HepG2 (cell line): ENCODE results near the gene PACS2. TPM values are rescaled to one million over a fixed set of nuclear protein-coding genes. Genes with fewer than 3 reads are reported as not detected.

Experiments
- CBX5 ChIP-seq: sonication (generic); formaldehyde crosslinking; IDR thresholded peaks from 2 replicates; pipeline ENCODE4 v1.4.0; 2020; ENCODE audit warnings: missing genetic modification reagents, borderline replicate concordance
- GPBP1L1 ChIP-seq: sonication (generic); formaldehyde crosslinking; IDR thresholded peaks from 2 replicates; pipeline ENCODE4 v1.5.0; 2020; ENCODE audit warnings: mild to moderate bottlenecking, missing genetic modification reagents
- HNRNPLL ChIP-seq: fragments of 200-400 bp; formaldehyde crosslinking; IDR thresholded peaks from 2 replicates; pipeline ENCODE4 v1.6.1; 2017; ENCODE audit warnings: mild to moderate bottlenecking, low read depth, low read length; ENCODE audit not compliant: poor library complexity, severe bottlenecking
- IRF1 ChIP-seq: sonication (generic); formaldehyde crosslinking; IDR thresholded peaks from 2 replicates; pipeline ENCODE4 v1.4.0; 2020; ENCODE audit warnings: low read depth, mild to moderate bottlenecking, missing genetic modification reagents
- IRF9 ChIP-seq: sonication (generic); formaldehyde crosslinking; IDR thresholded peaks from 2 replicates; pipeline ENCODE4 v1.8.0; 2022; ENCODE audit warnings: missing genetic modification reagents, mild to moderate bottlenecking, borderline replicate concordance
- KAT8 ChIP-seq: IDR thresholded peaks from 2 replicates; pipeline ENCODE4 v1.6.1; 2016; ENCODE audit warnings: missing genetic modification reagents, missing compliant biosample characterization
- MTF2 ChIP-seq: sonication (generic); formaldehyde crosslinking; IDR thresholded peaks from 2 replicates; pipeline ENCODE4 v1.5.0; 2020; ENCODE audit warnings: missing genetic modification reagents, borderline replicate concordance
- NR2F1 ChIP-seq, 2 experiments: fragments of 450-650 bp in 1 of 2; formaldehyde crosslinking in 1 of 2; IDR thresholded peaks; 2 replicates each; pipeline versions ENCODE4 v1.5.0 to v1.6.1; 2016 to 2020; ENCODE audit warnings: mild to moderate bottlenecking in 1 of 2, missing compliant biosample characterization in 1 of 2, missing genetic modification reagents in 1 of 2, moderate library complexity in 1 of 2
- ONECUT2 ChIP-seq: sonication (generic); formaldehyde crosslinking; IDR thresholded peaks from 2 replicates; pipeline ENCODE4 v1.4.0; 2020; ENCODE audit warnings: missing genetic modification reagents
- SMAD9 ChIP-seq: sonication (generic); formaldehyde crosslinking; IDR thresholded peaks from 2 replicates; pipeline ENCODE4 v1.5.1; 2020; ENCODE audit warnings: mild to moderate bottlenecking, missing genetic modification reagents
- TFDP2 ChIP-seq: sonication (generic); formaldehyde crosslinking; IDR thresholded peaks from 2 replicates; pipeline ENCODE4 v1.4.0; 2020; ENCODE audit warnings: missing genetic modification reagents
- ZBTB42 ChIP-seq: sonication (generic); formaldehyde crosslinking; IDR thresholded peaks from 2 replicates; pipeline ENCODE4 v1.5.0; 2020; ENCODE audit warnings: mild to moderate bottlenecking, missing genetic modification reagents
- ZFP37 ChIP-seq: sonication (generic); formaldehyde crosslinking; IDR thresholded peaks from 2 replicates; pipeline ENCODE4 v1.4.0; 2020; ENCODE audit warnings: missing genetic modification reagents, borderline replicate concordance
- ZNF234 ChIP-seq: sonication (generic); formaldehyde crosslinking; conservative IDR thresholded peaks from 2 replicates; pipeline ENCODE4 v1.5.1; 2020; ENCODE audit warnings: mild to moderate bottlenecking, missing genetic modification reagents
- ZNF276 ChIP-seq: sonication (generic); formaldehyde crosslinking; IDR thresholded peaks from 2 replicates; pipeline ENCODE4 v1.4.0; 2020; ENCODE audit warnings: mild to moderate bottlenecking, low read depth, missing genetic modification reagents
- ZNF281 ChIP-seq: sonication (generic); formaldehyde crosslinking; IDR thresholded peaks from 2 replicates; pipeline ENCODE4 v1.4.0; 2020; ENCODE audit warnings: missing genetic modification reagents, borderline replicate concordance
- ZNF792 ChIP-seq: IDR thresholded peaks from 2 replicates; pipeline ENCODE4 v1.6.1; 2016
- ZNF841 ChIP-seq: sonication (generic); formaldehyde crosslinking; IDR thresholded peaks from 2 replicates; pipeline ENCODE4 v1.8.1; 2023; ENCODE audit warnings: missing genetic modification reagents, borderline replicate concordance
- ZSCAN9 ChIP-seq: IDR thresholded peaks from 2 replicates; pipeline ENCODE4 v1.6.1; 2016; ENCODE audit warnings: borderline replicate concordance
- polyA plus RNA-seq, 8 experiments: library from polyadenylated mRNA; depleted of rRNA in 3 of 8; stranded (reverse) in 7 of 8; unstranded in 1 of 8; fragments of >200 nt; fragmentation: Illumina TruSeq in 4 of 8; extraction: Trizol in 4 of 8; gene quantifications; 2 replicates each; pipeline versions ENCODE4 v1.2.1 to v1.2.3, GENCODE V29; 2011 to 2016; ENCODE audit warnings: low read depth in 4 of 8, missing spikeins in 1 of 8, mixed read lengths in 1 of 8; ENCODE audit not compliant: insufficient read depth in 1 of 8
- total RNA-seq, 5 experiments: library from RNA; depleted of rRNA; stranded (reverse); fragments of >200 nt; fragmentation: Illumina TruSeq; extraction: Trizol; gene quantifications; 2 replicates each; pipeline ENCODE4 v1.2.3, GENCODE V29; 2016; ENCODE audit warnings: low read depth in 1 of 5

Gene PACS2
- total and polyA plus RNA-seq, 2 of the 13 experiments (the other 11 are each of a cell fraction or from before 2014, with no cell fraction given) = 23.6 to 27.6 TPM

GRCh38 chr14:105419195-105420091, 104.9 kb downstream of the PACS2 start, which contains the start of gene MTA1 (continued):
- peak; percentile 37; the same call in 1 of the 2 replicates for TF ChIP-seq ZNF281 (CRISPR knock-in tag)
- TF ChIP-seq IRF1 = no peak
- TF ChIP-seq HNRNPLL = no peak
- no peak for TF ChIP-seq ZFP37 (CRISPR knock-in tag)
- TF ChIP-seq GPBP1L1 (CRISPR knock-in tag) = no peak
- no peak for TF ChIP-seq CBX5 (CRISPR knock-in tag)
- no peak for TF ChIP-seq ZNF841 (CRISPR knock-in tag)
- no peak for TF ChIP-seq IRF9 (CRISPR knock-in tag)
- peak; percentile 63; the same call in 1 of the 2 replicates for TF ChIP-seq TFDP2
- TF ChIP-seq MTF2 (CRISPR knock-in tag) = peak; percentile 57; the same call in 1 of the 2 replicates
- no peak for TF ChIP-seq ONECUT2 (CRISPR knock-in tag)
- TF ChIP-seq ZSCAN9 (CRISPR knock-in tag) = no peak
- TF ChIP-seq ZNF234 = no peak
- TF ChIP-seq NR2F1 (CRISPR knock-in tag; IDR thresholded peaks at IDR 0.05) = peak; percentile 57 to 66; a peak in 3 of 4 replicates
- no peak for TF ChIP-seq KAT8
- TF ChIP-seq ZNF276 (CRISPR knock-in tag) = 0 out of 2 replicates have a peak, but pooled peaks have one; percentile 23
- TF ChIP-seq ZBTB42 (CRISPR knock-in tag) = no peak; the same call in 1 of the 2 replicates
- TF ChIP-seq ZNF792 = peak; percentile 43; the same call in 1 of the 2 replicates
- no peak for TF ChIP-seq SMAD9 (CRISPR knock-in tag)
